GM12878 (cell line): Measurements from ENCODE around the gene KRTAP2-4. TPM values are rescaled to one million over a fixed set of nuclear protein-coding genes. Genes with fewer than 3 reads are reported as not detected.

ENCODE experiments used
- ATAC-seq: fragments of 200-7000 bp; cut with Tn5 transposase; 3 replicates; pipeline ENCODE4 v1.9.1; 2020; ENCODE audit warnings: mild to moderate bottlenecking, moderate library complexity
- BruUV-seq: library from RNA; stranded (reverse); fragments of 400-500 nt; replicated peaks from 2 replicates; lab custom pipeline; 2021; lab: Mats Ljungman, UMichigan
- CTCF ChIA-PET: fragments of 300-600 bp; sonication (Branson Sonifier 250); formaldehyde crosslinking; extraction: SDS; loops from one replicate; lab custom pipeline; 2021; ENCODE audit warnings: inconsistent platforms; lab: Yijun Ruan, JAX
- POLR2A ChIA-PET: fragments of 350-600 bp; formaldehyde crosslinking; extraction: SDS; loops from one replicate; lab custom pipeline; 2021; ENCODE audit warnings: inconsistent platforms; lab: Charles Lee
- RAD21 ChIA-PET: fragments of 300-600 bp; sonication (Branson Sonifier 250); formaldehyde crosslinking; loops from one replicate; lab custom pipeline; 2023; ENCODE audit warnings: antibody characterized with exemption; ENCODE audit not compliant: unreplicated experiment; lab: Charles Lee
- SMC1A ChIA-PET: fragments of 300-600 bp; sonication (Branson Sonifier 250); formaldehyde crosslinking; loops from one replicate; lab custom pipeline; 2023; ENCODE audit not compliant: unreplicated experiment, uncharacterized antibody; lab: Charles Lee
- DNase-seq: peaks from one replicate; pipeline ENCODE4 v3.0.0-alpha.2; 2011; ENCODE audit warnings: low read depth, low spot score
- FAIRE-seq: peaks from 3 replicates; lab custom pipeline; 2011; peaks lifted over from hg19 to GRCh38; lab: Jason Lieb, UNC
- H2AFZ ChIP-seq: 2 replicates; pipeline ENCODE4 v1.6.0; 2011; ENCODE audit warnings: low read depth, low read length, control low read depth; ENCODE audit not compliant: control insufficient read depth
- H3K27ac ChIP-seq: 2 replicates; pipeline ENCODE4 v1.5.1; 2011; ENCODE audit warnings: control low read depth; ENCODE audit not compliant: control insufficient read depth, insufficient read depth
- H3K27me3 ChIP-seq, 2 experiments: replicated peaks in 1 of 2; 2 replicates each; pipeline versions ENCODE4 v1.6.0 to v1.6.1; 2011; ENCODE audit warnings: low read length in 1 of 2; ENCODE audit not compliant: control insufficient read depth in 2 of 2, insufficient read depth in 2 of 2
- H3K36me3 ChIP-seq, 2 experiments: 2 replicates each; pipeline ENCODE4 v1.5.1; 2011; ENCODE audit warnings: low read length in 1 of 2; ENCODE audit not compliant: control insufficient read depth in 2 of 2, insufficient read depth in 2 of 2
- H3K4me1 ChIP-seq: 2 replicates; pipeline ENCODE4 v1.6.1; 2011; ENCODE audit warnings: mild to moderate bottlenecking, low read length, moderate library complexity, mixed read lengths; ENCODE audit not compliant: control insufficient read depth, insufficient read depth
- H3K4me2 ChIP-seq: 2 replicates; pipeline ENCODE4 v1.6.0; 2011; ENCODE audit warnings: control low read depth; ENCODE audit not compliant: control insufficient read depth, insufficient read depth
- H3K4me3 ChIP-seq: fragments of 200-600 bp; sonication (generic); 2 replicates; pipeline ENCODE4 v1.5.1; 2016
- H3K79me2 ChIP-seq: 2 replicates; pipeline ENCODE4 v1.6.0; 2011; ENCODE audit warnings: low read length; ENCODE audit not compliant: control insufficient read depth, insufficient read depth
- H3K9ac ChIP-seq: 2 replicates; pipeline ENCODE4 v1.8.0; 2011; ENCODE audit warnings: low read length, control low read depth, mixed read lengths; ENCODE audit not compliant: control insufficient read depth, insufficient read depth
- H3K9me3 ChIP-seq: replicated peaks from 3 replicates; pipeline ENCODE4 v1.5.1; 2011; ENCODE audit warnings: mild to moderate bottlenecking, low read length; ENCODE audit not compliant: control insufficient read depth, insufficient read depth
- H4K20me1 ChIP-seq: 2 replicates; pipeline ENCODE4 v1.6.0; 2011; ENCODE audit not compliant: control insufficient read depth, insufficient read depth
- ATF3 ChIP-seq: IDR thresholded peaks from 2 replicates; pipeline ENCODE4 v1.6.1; 2011; ENCODE audit warnings: low read depth, mild to moderate bottlenecking, low read length, moderate library complexity, borderline replicate concordance; ENCODE audit errors: extremely low read depth
- BACH1 ChIP-seq: fragments of 450-650 bp; IDR thresholded peaks from 2 replicates; pipeline ENCODE4 v1.6.1; 2017; ENCODE audit warnings: mild to moderate bottlenecking, borderline replicate concordance
- CBX5 ChIP-seq: sonication (generic); IDR thresholded peaks from 2 replicates; pipeline ENCODE4 v1.6.1; 2016; ENCODE audit warnings: low read depth, moderate library complexity, mild to moderate bottlenecking, inconsistent platforms
- CHD4 ChIP-seq: fragments of 200-600 bp; sonication (generic); IDR thresholded peaks from 2 replicates; pipeline ENCODE4 v1.6.1; 2016; ENCODE audit warnings: mild to moderate bottlenecking
- ETV6 ChIP-seq, 2 experiments: fragments of 450-650 bp in 1 of 2; IDR thresholded peaks in 1 of 2; conservative IDR thresholded peaks in 1 of 2; 2 replicates each; pipeline ENCODE4 v1.6.1; 2014; ENCODE audit warnings: antibody characterized with exemption in 1 of 2, borderline replicate concordance in 1 of 2, low read depth in 1 of 2, mild to moderate bottlenecking in 1 of 2, moderate library complexity in 1 of 2
- IRF4 ChIP-seq: IDR thresholded peaks from 2 replicates; pipeline ENCODE4 v1.6.1; 2011; ENCODE audit warnings: low read depth, low read length
- NR2C1 ChIP-seq: fragments of 450-650 bp; IDR thresholded peaks from 2 replicates; pipeline ENCODE4 v1.6.1; 2017; ENCODE audit warnings: antibody characterized with exemption, mild to moderate bottlenecking, moderate library complexity
- POLR2A ChIP-seq: IDR thresholded peaks from 2 replicates; pipeline ENCODE4 v1.6.1; 2011; ENCODE audit warnings: low read depth, mild to moderate bottlenecking, low read length
- RAD21 ChIP-seq: IDR thresholded peaks from 2 replicates; pipeline ENCODE4 v1.6.1; 2011; ENCODE audit warnings: mild to moderate bottlenecking, low read depth, low read length, moderate library complexity; ENCODE audit not compliant: insufficient read depth
- SMC3 ChIP-seq: IDR thresholded peaks from 2 replicates; pipeline ENCODE4 v1.6.1; 2011; ENCODE audit warnings: low read length, improper control_type of control experiment, borderline replicate concordance
- SREBF1 ChIP-seq: IDR thresholded peaks from 2 replicates; pipeline ENCODE4 v1.6.1; 2012; ENCODE audit warnings: mild to moderate bottlenecking, low read length
- SRF ChIP-seq, 2 experiments: IDR thresholded peaks; 2 replicates each; pipeline ENCODE4 v1.6.1; 2011; ENCODE audit warnings: low read depth in 2 of 2, low read length in 2 of 2, mild to moderate bottlenecking in 1 of 2, moderate library complexity in 1 of 2
- STAT3 ChIP-seq: IDR thresholded peaks from 2 replicates; pipeline ENCODE4 v1.6.1; 2011; ENCODE audit warnings: low read depth, low read length, improper control_type of control experiment
- TAF1 ChIP-seq: IDR thresholded peaks from 2 replicates; pipeline ENCODE4 v1.6.1; 2011; ENCODE audit warnings: mild to moderate bottlenecking, low read depth, low read length, borderline replicate concordance
- ZBTB4 ChIP-seq: fragments of 450-650 bp; formaldehyde crosslinking; IDR thresholded peaks from 2 replicates; pipeline ENCODE4 v1.4.0; 2022; ENCODE audit warnings: mild to moderate bottlenecking, moderate library complexity
- ZNF384 ChIP-seq: IDR thresholded peaks from 2 replicates; pipeline ENCODE4 v1.6.1; 2012; ENCODE audit warnings: low read depth, mild to moderate bottlenecking, low read length, improper control_type of control experiment, borderline replicate concordance
- WGBS: methylation state at CpG from one replicate; pipeline ENCODE4 v1.1.6; 2016; ENCODE audit warnings: low lambda C conversion rate; ENCODE audit not compliant: insufficient replicate concordance, insufficient coverage; ENCODE audit errors: missing lambda C conversion rate; 5-methylcytosine and 5-hydroxymethylcytosine counted together
- in situ Hi-C: fragments of 300-500 bp; cut with MboI; formaldehyde crosslinking; loops from 9 replicates; pipeline ENCODE4 v1.14.3; 2018; ENCODE audit warnings: mixed read lengths
- intact Hi-C: fragments of 100-400 bp; cut with micrococcal nuclease; formaldehyde crosslinking; loops from one replicate; pipeline ENCODE4 v1.14.2; 2022; ENCODE audit not compliant: unreplicated experiment
- polyA plus RNA-seq, 11 experiments: library from polyadenylated mRNA; depleted of rRNA in 4 of 11; unstranded in 6 of 11; stranded (reverse) in 5 of 11; fragments of >200 nt; fragmentation: Nextera tagmentation in 4 of 11; fragmentation: Illumina TruSeq in 1 of 11; extraction: Ambion mirVana in 4 of 11; extraction: Trizol in 1 of 11; gene quantifications; 1 replicate in 1 of 11; 2 replicates in 10 of 11; pipeline versions ENCODE4 v1.2.1 to v1.2.3, GENCODE V29; 2011 to 2016; ENCODE audit warnings: inconsistent platforms in 2 of 11, missing spikeins in 2 of 11, low read depth in 1 of 11
- total RNA-seq, 4 experiments: library from RNA; depleted of rRNA in 3 of 4; stranded (reverse); fragments of >200 nt in 3 of 4; fragmentation: Illumina TruSeq in 1 of 4; extraction: Trizol in 1 of 4; gene quantifications; 2 replicates each; pipeline versions ENCODE4 v1.2.1 to v1.2.3, GENCODE V29; 2013 to 2021
- TF ChIP-seq, protein P1 (sequence below): fragments of 450-650 bp; IDR thresholded peaks from 2 replicates; pipeline ENCODE4 v1.6.1; 2018; ENCODE audit warnings: mild to moderate bottlenecking, low read depth, moderate library complexity; ENCODE audit not compliant: partially characterized antibody

The KRTAP2-4 gene
- total and polyA plus RNA-seq, 10 of the 15 experiments (the other 5 are each of a cell fraction or from before 2014, with no cell fraction given) = not detected

DNA sequence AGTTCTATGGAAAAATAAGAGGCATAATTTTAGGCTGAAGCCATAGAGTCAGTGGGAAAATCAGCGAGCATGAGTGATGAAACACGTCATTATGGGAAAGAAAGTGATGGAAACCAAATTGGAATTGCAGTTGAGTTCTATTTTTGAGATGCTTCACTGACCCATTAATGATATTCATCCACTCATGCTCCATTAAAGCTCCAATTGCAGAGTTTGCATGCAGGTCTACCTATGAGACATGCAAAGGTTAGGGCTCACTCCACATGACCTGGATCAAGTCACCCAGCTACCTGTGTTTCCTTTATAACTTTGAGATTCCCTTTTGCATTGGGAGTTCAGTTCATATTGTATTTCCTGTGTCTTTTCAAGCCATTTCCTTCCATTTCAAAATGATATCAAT is 8.0 kb upstream of the KRTAP2-4 start:
- ChIA-PET SMC1A (interaction anchor here (0.7 kb wide), 1 partner anchor 163 kb away, joined by 3 read pairs; no protein-coding TSS in a partner anchor), CTCF (interaction anchor here (0.6 kb wide), 1 partner anchor 212 kb away, joined by 4 read pairs; no protein-coding TSS in a partner anchor), RAD21 (no interaction called here), POLR2A (no interaction called here)
- no peaks in the 10 kb centered on the region for H4K20me1 ChIP-seq
- no peak overlapping the region for H3K9ac ChIP-seq
- 0% methylated on average over 2 of the region's 2 CpGs for WGBS
- H3K27me3 ChIP-seq = no peaks in the 10 kb centered on the region; a peak in 1 of 4 replicates
- FAIRE-seq = peak; percentile 56
- no peak overlapping the region for H2AFZ ChIP-seq
- no peak overlapping the region for H3K27ac ChIP-seq
- H3K4me3 ChIP-seq = no peak overlapping the region
- no peak for ATAC-seq
- no peak for DNase-seq
- in situ Hi-C loops (no loop called here), intact Hi-C loops (no loop called here)
- H3K4me1 ChIP-seq = no peaks in the 10 kb centered on the region
- no peaks in the 10 kb centered on the region for H3K9me3 ChIP-seq
- BruUV-seq = no TSS peak
- H3K79me2 ChIP-seq = no peaks in the 10 kb centered on the region
- H3K4me2 ChIP-seq = no peak overlapping the region
- H3K36me3 ChIP-seq = no peaks in the 10 kb centered on the region
- no peak for TF ChIP-seq ATF3
- TF ChIP-seq, protein P1, sequence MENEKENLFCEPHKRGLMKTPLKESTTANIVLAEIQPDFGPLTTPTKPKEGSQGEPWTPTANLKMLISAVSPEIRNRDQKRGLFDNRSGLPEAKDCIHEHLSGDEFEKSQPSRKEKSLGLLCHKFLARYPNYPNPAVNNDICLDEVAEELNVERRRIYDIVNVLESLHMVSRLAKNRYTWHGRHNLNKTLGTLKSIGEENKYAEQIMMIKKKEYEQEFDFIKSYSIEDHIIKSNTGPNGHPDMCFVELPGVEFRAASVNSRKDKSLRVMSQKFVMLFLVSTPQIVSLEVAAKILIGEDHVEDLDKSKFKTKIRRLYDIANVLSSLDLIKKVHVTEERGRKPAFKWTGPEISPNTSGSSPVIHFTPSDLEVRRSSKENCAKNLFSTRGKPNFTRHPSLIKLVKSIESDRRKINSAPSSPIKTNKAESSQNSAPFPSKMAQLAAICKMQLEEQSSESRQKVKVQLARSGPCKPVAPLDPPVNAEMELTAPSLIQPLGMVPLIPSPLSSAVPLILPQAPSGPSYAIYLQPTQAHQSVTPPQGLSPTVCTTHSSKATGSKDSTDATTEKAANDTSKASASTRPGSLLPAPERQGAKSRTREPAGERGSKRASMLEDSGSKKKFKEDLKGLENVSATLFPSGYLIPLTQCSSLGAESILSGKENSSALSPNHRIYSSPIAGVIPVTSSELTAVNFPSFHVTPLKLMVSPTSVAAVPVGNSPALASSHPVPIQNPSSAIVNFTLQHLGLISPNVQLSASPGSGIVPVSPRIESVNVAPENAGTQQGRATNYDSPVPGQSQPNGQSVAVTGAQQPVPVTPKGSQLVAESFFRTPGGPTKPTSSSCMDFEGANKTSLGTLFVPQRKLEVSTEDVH = no peak
- no peak for TF ChIP-seq CHD4
- no peak for TF ChIP-seq STAT3
- TF ChIP-seq BACH1 = no peak
- TF ChIP-seq ZNF384 = no peak
- TF ChIP-seq SREBF1 = no peak
- TF ChIP-seq SMC3 = no peak
- TF ChIP-seq IRF4 = no peak
- TF ChIP-seq CBX5 = no peak
- TF ChIP-seq TAF1 = no peak
- no peak for TF ChIP-seq ETV6 (conservative IDR thresholded peaks at IDR 0.05 in 1 of 2, IDR thresholded peaks at IDR 0.05 in 1 of 2; ENCODE audit: borderline replicate concordance in 1 of 2, low read depth in 1 of 2)
- TF ChIP-seq SRF (IDR thresholded peaks at IDR 0.05; ENCODE audit: low read depth in 2 of 2, low read length in 2 of 2) = no peak
- TF ChIP-seq POLR2A = no peak
- no peak for TF ChIP-seq RAD21
- TF ChIP-seq ZBTB4 (CRISPR knock-in tag) = no peak
- TF ChIP-seq NR2C1 = no peak
